Measurements from ENCODE around the gene DXO. TPM values are rescaled to one million over a fixed set of nuclear protein-coding genes. Genes with fewer than 3 reads are reported as not detected.
"Not testable (repeated sequence)": the region's sequence is repeated elsewhere in the genome, so short reads cannot be mapped to it uniquely, and the experiment has no call there.

The DXO gene
- total RNA-seq, 2 donors from 2014 or later: 16.9 to 26.0 TPM

DNA sequence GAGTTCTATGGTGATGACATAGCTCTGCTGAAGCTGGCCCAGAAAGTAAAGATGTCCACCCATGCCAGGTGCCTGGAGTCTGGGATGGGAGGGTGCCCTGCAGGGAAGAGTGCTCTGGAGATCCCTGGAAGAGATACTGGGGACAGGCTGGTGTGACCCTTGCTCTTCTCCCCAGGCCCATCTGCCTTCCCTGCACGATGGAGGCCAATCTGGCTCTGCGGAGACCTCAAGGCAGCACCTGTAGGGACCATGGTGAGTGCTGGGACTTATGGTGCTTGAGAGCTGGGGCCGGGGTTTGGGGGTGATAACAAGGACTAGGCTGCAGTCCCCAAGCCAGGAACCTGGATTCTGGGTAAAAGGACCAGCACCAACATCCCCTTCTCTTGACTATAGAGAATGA lies 28.2 kb downstream of the DXO start:
- Histone ChIP-seq H3K9me3 (no peaks in the 10 kb centered on the region), H3K4me3 (no peak overlapping the region), H3K27ac (no peak overlapping the region), H3K4me1 (peaks cover 22% of the 10 kb centered on the region), H3K36me3 (replicated peaks in 1 of 2; ENCODE audit: insufficient read depth in 1 of 2, low read depth in 2 of 2) (no peaks in the 10 kb centered on the region), H3K27me3 (no peaks in the 10 kb centered on the region)
- 66% methylated on average over 3 of the region's 3 CpGs; no CpG with 5 or more reads in 1 of the 2 donors for WGBS, 2 donors
- ATAC-seq: no peak
- intact Hi-C loops (cut with DNase I): no loop called here
- no peak for DNase-seq
- TF ChIP-seq CTCF (IDR thresholded peaks at IDR 0.05) (no peak), POLR2A (IDR thresholded peaks at IDR 0.05) (no peak)

DNA sequence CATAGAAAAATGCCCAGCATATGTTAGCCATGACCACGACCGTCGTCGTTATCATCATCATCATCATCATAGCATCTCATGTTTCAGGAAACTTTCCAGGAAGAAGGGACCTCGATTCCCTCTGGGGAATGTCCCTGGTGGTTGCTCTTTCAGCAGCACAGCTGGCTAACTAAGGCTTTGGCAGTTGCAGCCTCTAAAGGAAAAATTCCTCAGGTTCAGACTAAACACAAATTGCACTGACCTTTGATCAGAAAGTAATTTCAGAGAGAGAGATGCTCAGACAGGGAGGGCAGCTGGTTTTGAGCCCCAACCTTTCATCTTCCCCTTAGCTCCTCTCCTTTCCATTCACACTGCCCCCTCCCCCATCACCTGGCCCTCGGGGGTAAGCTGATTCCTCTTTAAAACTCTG lies 31.7 kb downstream of the DXO start:
- Histone ChIP-seq H3K9me3 (no peaks in the 10 kb centered on the region), H3K36me3 (replicated peaks in 1 of 2; ENCODE audit: insufficient read depth in 1 of 2, low read depth in 2 of 2) (no peaks in the 10 kb centered on the region), H3K27me3 (no peaks in the 10 kb centered on the region), H3K4me1 (peaks cover 13% of the 10 kb centered on the region), H3K27ac (no peak overlapping the region), H3K4me3 (no peak overlapping the region)
- DNase-seq: no peak
- intact Hi-C loops (cut with DNase I): no loop called here
- peak; percentile 22 for ATAC-seq
- TF ChIP-seq POLR2A (IDR thresholded peaks at IDR 0.05): no peak
- TF ChIP-seq CTCF (IDR thresholded peaks at IDR 0.05): no peak
- 8 to 9% methylated on average over 6 of the region's 6 CpGs for WGBS, 2 donors

DNA sequence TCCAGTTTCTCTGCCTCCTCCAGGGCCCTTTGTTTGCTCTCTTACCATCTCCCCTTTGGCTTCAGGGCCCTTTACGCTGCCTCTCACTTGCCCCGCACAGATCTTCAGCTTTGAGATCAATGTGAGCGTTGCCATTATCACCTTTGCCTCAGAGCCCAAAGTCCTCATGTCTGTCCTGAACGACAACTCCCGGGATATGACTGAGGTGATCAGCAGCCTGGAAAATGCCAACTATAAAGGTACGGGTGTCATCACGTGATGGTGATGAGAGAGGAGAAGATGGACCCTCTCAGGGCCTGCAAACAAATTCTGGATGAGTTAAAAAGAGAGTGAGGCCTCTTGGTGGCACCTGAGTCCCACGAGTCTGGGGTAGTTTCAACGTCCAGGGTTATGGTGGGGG lies 36.1 kb downstream of the DXO start:
- intact Hi-C loops (cut with DNase I): no loop called here
- H3K27ac ChIP-seq: no peak overlapping the region
- H3K4me3 ChIP-seq: no peak overlapping the region
- ATAC-seq (no peak), DNase-seq (no peak)
- H3K4me1 ChIP-seq: peaks cover 6% of the 10 kb centered on the region
- 59 to 64% methylated on average over 9 of the region's 9 CpGs for WGBS, 2 donors
- H3K9me3 ChIP-seq: no peaks in the 10 kb centered on the region
- TF ChIP-seq POLR2A (IDR thresholded peaks at IDR 0.05) (no peak), CTCF (IDR thresholded peaks at IDR 0.05) (no peak)
- H3K36me3 ChIP-seq (replicated peaks in 1 of 2; ENCODE audit: insufficient read depth in 1 of 2, low read depth in 2 of 2): no peaks in the 10 kb centered on the region
- H3K27me3 ChIP-seq: no peaks in the 10 kb centered on the region

DNA sequence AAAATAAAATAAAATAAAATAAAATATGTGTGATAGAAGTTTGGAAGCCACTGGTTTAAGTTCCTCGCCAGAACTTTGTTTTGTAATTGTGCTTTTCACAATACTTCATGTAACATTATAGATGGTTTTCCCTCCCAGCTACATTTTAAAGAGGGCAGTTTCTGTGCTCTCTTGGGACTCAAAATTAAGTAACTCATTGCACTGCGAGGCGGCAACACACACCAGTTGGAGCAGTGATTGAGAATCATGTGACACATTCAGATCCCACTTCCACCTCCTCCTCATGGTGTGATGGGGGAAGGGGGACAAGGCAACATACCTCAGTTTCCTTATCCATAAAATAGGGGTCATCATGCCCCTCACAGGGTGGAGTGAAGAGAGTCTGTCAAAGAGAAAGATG lies 36.9 kb downstream of the DXO start:
- DNase-seq (no peak), ATAC-seq (no peak)
- H3K4me1 ChIP-seq: peaks cover under 1% of the 10 kb centered on the region
- no peaks in the 10 kb centered on the region for H3K36me3 ChIP-seq (replicated peaks in 1 of 2; ENCODE audit: insufficient read depth in 1 of 2, low read depth in 2 of 2)
- no peak overlapping the region for H3K4me3 ChIP-seq
- H3K9me3 ChIP-seq: no peaks in the 10 kb centered on the region
- intact Hi-C loops (cut with DNase I): no loop called here
- H3K27ac ChIP-seq: no peak overlapping the region
- WGBS, 2 donors: 50 to 66% methylated on average over 3 of the region's 3 CpGs
- TF ChIP-seq CTCF (IDR thresholded peaks at IDR 0.05): no peak
- no peak for TF ChIP-seq POLR2A (IDR thresholded peaks at IDR 0.05)
- H3K27me3 ChIP-seq: no peaks in the 10 kb centered on the region

- intact Hi-C loops (cut with DNase I): no loop called here
- Histone ChIP-seq H3K36me3 (replicated peaks in 1 of 2; ENCODE audit: insufficient read depth in 1 of 2, low read depth in 2 of 2) (no peaks in the 10 kb centered on the region), H3K9me3 (no peaks in the 10 kb centered on the region), H3K4me1 (no peaks in the 10 kb centered on the region), H3K27me3 (no peaks in the 10 kb centered on the region), H3K27ac (no peak overlapping the region), H3K4me3 (no peak overlapping the region)
- no peak for TF ChIP-seq CTCF (IDR thresholded peaks at IDR 0.05)
- no peak for TF ChIP-seq POLR2A (IDR thresholded peaks at IDR 0.05)
- WGBS, 2 donors: 61 to 80% methylated on average over 3 to 19 of the region's 19 CpGs
- ATAC-seq: no peak
- DNase-seq: no peak
Observed at GRCh38 chr6:31933537-31933936, 38.4 kb downstream of the DXO start.

DNA sequence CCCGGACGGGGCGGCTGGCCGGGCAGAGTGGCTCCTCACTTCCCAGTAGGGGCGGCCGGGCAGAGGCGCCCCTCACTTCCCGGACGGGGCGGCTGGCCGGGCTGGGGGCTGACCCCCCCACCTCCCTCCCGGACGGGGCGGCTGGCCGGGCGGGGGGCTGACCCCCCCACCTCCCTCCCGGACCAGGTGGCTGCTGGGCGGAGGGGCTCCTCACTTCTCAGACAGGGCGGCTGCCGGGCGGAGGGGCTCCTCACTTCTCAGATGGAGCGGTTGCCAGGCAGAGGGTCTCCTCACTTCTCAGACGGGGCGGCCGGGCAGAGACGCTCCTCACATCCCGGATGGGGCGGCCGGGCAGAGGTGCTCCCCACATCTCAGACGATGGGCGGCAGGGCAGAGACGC lies 39.8 kb downstream of the DXO start:
- H3K27me3 ChIP-seq; ATAC-seq; H3K36me3 ChIP-seq (replicated peaks in 1 of 2; ENCODE audit: insufficient read depth in 1 of 2, low read depth in 2 of 2); H3K4me3 ChIP-seq; intact Hi-C loops (cut with DNase I); H3K9me3 ChIP-seq; DNase-seq; H3K27ac ChIP-seq; H3K4me1 ChIP-seq: not testable (repeated sequence)
- WGBS, 2 donors: 70 to 85% methylated on average over 4 to 17 of the region's 32 CpGs

Measured in body of pancreas (tissue), 4 donors.